H1 (cell line): ENCODE data around the gene C1QTNF4. TPM values are rescaled to one million over a fixed set of nuclear protein-coding genes. Genes with fewer than 3 reads are reported as not detected.

Experiments used
- ASH2L ChIP-seq: fragments of 200-600, 300-600 bp; sonication (generic); IDR thresholded peaks from one replicate; pipeline ENCODE4 v1.7.1; 2017; ENCODE audit warnings: low read length
- CEBPB ChIP-seq: IDR thresholded peaks from 2 replicates; pipeline ENCODE4 v1.6.1; 2012; ENCODE audit warnings: low read depth, low read length
- CHD1 ChIP-seq: IDR thresholded peaks from 2 replicates; pipeline ENCODE4 v1.6.1; 2012; ENCODE audit warnings: low read depth, low read length, improper control_type of control experiment
- CTBP2 ChIP-seq: IDR thresholded peaks from 2 replicates; pipeline ENCODE4 v1.7.0; 2011; ENCODE audit warnings: borderline replicate concordance, mild to moderate bottlenecking, moderate library complexity, mixed read lengths, low read length; ENCODE audit not compliant: insufficient read depth, insufficient read length
- polyA plus RNA-seq, 7 experiments: library from polyadenylated mRNA; depleted of rRNA in 3 of 7; stranded (reverse) in 5 of 7; unstranded in 2 of 7; fragments of >200 nt in 5 of 7; fragments of 200-250 nt in 2 of 7; gene quantifications; 1 replicate in 5 of 7; 2 replicates in 1 of 7; 4 replicates in 1 of 7; pipeline versions ENCODE4 v1.2.1 to v1.2.3, GENCODE V29; 2011 to 2013; ENCODE audit warnings: missing spikeins in 2 of 7, mixed read lengths in 2 of 7
- total RNA-seq: library from RNA; stranded (reverse); fragmentation: NEBNext Ultra II Directional; extraction: Animal tissue kit (Norgen Biotek cat#: 25700); gene quantifications from 2 replicates; pipeline ENCODE4 v1.2.1, GENCODE V29; 2021
- TF ChIP-seq, protein P1 (sequence below): fragments of 300-600 bp; sonication (generic); IDR thresholded peaks from 2 replicates; pipeline ENCODE4 v1.7.1; 2012; ENCODE audit warnings: low read length, moderate library complexity, mild to moderate bottlenecking, inconsistent platforms; ENCODE audit not compliant: insufficient replicate concordance

Gene C1QTNF4
- total and polyA plus RNA-seq, 2 of the 8 experiments (the other 6 are each of a cell fraction or from before 2014, with no cell fraction given): 3.9 to 6.0 TPM

DNA sequence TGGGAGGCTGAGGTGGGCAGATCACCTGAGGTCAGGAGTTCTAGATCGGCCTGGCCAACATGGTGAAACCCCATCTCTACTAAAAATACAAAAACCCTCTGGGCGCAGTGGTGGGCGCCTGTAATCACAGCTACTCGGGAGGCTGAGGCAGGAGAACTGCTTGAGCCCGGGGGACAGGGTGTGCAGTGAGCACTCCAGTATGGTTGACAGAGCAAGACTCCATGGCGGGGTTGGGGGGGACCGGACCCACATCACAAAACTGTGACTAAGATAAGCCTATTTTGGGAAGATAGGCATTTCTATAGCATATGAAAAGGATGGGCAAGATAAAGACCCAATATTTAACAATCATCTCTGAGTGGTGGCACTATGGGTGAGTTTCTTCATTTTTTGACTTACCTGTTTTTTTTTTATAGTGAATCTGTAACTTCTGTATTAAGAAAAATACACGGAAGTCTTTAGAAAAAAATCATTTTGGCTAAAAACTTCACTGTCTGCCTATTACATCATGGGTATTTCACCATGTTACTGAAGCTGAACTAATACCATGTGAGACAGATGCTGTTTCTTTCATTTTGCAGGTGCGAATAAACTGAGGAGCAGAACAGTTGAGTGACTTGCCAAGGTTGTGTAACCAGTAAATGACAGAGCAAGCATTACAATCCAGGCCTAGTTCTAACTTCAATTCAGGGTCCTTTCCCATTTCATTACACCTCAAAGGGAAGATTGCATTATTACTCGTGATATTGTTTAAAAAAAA lies 43.7 kb downstream of the C1QTNF4 start (continued):
- TF ChIP-seq, protein P1, sequence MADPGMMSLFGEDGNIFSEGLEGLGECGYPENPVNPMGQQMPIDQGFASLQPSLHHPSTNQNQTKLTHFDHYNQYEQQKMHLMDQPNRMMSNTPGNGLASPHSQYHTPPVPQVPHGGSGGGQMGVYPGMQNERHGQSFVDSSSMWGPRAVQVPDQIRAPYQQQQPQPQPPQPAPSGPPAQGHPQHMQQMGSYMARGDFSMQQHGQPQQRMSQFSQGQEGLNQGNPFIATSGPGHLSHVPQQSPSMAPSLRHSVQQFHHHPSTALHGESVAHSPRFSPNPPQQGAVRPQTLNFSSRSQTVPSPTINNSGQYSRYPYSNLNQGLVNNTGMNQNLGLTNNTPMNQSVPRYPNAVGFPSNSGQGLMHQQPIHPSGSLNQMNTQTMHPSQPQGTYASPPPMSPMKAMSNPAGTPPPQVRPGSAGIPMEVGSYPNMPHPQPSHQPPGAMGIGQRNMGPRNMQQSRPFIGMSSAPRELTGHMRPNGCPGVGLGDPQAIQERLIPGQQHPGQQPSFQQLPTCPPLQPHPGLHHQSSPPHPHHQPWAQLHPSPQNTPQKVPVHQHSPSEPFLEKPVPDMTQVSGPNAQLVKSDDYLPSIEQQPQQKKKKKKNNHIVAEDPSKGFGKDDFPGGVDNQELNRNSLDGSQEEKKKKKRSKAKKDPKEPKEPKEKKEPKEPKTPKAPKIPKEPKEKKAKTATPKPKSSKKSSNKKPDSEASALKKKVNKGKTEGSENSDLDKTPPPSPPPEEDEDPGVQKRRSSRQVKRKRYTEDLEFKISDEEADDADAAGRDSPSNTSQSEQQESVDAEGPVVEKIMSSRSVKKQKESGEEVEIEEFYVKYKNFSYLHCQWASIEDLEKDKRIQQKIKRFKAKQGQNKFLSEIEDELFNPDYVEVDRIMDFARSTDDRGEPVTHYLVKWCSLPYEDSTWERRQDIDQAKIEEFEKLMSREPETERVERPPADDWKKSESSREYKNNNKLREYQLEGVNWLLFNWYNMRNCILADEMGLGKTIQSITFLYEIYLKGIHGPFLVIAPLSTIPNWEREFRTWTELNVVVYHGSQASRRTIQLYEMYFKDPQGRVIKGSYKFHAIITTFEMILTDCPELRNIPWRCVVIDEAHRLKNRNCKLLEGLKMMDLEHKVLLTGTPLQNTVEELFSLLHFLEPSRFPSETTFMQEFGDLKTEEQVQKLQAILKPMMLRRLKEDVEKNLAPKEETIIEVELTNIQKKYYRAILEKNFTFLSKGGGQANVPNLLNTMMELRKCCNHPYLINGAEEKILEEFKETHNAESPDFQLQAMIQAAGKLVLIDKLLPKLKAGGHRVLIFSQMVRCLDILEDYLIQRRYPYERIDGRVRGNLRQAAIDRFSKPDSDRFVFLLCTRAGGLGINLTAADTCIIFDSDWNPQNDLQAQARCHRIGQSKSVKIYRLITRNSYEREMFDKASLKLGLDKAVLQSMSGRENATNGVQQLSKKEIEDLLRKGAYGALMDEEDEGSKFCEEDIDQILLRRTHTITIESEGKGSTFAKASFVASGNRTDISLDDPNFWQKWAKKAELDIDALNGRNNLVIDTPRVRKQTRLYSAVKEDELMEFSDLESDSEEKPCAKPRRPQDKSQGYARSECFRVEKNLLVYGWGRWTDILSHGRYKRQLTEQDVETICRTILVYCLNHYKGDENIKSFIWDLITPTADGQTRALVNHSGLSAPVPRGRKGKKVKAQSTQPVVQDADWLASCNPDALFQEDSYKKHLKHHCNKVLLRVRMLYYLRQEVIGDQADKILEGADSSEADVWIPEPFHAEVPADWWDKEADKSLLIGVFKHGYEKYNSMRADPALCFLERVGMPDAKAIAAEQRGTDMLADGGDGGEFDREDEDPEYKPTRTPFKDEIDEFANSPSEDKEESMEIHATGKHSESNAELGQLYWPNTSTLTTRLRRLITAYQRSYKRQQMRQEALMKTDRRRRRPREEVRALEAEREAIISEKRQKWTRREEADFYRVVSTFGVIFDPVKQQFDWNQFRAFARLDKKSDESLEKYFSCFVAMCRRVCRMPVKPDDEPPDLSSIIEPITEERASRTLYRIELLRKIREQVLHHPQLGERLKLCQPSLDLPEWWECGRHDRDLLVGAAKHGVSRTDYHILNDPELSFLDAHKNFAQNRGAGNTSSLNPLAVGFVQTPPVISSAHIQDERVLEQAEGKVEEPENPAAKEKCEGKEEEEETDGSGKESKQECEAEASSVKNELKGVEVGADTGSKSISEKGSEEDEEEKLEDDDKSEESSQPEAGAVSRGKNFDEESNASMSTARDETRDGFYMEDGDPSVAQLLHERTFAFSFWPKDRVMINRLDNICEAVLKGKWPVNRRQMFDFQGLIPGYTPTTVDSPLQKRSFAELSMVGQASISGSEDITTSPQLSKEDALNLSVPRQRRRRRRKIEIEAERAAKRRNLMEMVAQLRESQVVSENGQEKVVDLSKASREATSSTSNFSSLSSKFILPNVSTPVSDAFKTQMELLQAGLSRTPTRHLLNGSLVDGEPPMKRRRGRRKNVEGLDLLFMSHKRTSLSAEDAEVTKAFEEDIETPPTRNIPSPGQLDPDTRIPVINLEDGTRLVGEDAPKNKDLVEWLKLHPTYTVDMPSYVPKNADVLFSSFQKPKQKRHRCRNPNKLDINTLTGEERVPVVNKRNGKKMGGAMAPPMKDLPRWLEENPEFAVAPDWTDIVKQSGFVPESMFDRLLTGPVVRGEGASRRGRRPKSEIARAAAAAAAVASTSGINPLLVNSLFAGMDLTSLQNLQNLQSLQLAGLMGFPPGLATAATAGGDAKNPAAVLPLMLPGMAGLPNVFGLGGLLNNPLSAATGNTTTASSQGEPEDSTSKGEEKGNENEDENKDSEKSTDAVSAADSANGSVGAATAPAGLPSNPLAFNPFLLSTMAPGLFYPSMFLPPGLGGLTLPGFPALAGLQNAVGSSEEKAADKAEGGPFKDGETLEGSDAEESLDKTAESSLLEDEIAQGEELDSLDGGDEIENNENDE: no peak
- TF ChIP-seq CTBP2 (no peak), CHD1 (no peak), ASH2L (no peak), CEBPB (no peak)
- TF ChIP-seq, all 59 proteins: peak for 0
